Measurements from ENCODE around the gene ACOT6. TPM values are rescaled to one million over a fixed set of nuclear protein-coding genes. Genes with fewer than 3 reads are reported as not detected.

Gene ACOT6
- total and polyA plus RNA-seq, 2 donors from 2014 or later = 1.4 TPM; not detected in 1

DNA sequence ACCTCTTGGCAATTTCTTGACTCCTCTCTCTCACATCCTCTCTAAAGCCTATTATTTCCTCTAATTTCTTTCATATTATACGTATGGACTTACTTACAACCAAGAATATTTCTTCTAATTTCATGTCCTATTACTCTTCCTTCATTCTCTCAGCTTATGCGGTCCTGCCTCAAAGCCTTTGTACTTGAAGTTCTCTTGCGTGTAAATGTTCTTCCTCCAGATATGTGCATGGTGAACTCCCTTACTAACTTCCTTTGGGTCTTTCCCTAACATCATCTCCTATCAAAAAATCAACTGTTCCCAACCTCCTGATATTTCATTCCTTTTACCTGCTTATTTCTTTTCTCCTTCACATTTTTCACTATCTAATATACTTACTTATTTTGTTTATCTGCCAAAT lies 55.5 kb downstream of the ACOT6 start:
- intact Hi-C loops (cut with DNase I) = no loop called here
- FAIRE-seq = no peak

More for the DNA sequence above, 55.5 kb downstream of the ACOT6 start:
- peaks cover 0 to 3% (median 0%) of the 10 kb centered on the region in 3 donors for H3K36me3 ChIP-seq (ENCODE audit: control insufficient read depth in 2 of 3, insufficient read depth in 3 of 3, low read length in 3 of 3)
- DNase-seq = no peak
- H3K27me3 ChIP-seq (ENCODE audit: control insufficient read depth, insufficient read depth, low read length) = no peaks in the 10 kb centered on the region
- no peaks in the 10 kb centered on the region for H3K4me1 ChIP-seq (ENCODE audit: control insufficient read depth in 2 of 3, insufficient read depth in 2 of 3, low read depth in 1 of 3, low read length in 3 of 3)
- TF ChIP-seq, protein P1, sequence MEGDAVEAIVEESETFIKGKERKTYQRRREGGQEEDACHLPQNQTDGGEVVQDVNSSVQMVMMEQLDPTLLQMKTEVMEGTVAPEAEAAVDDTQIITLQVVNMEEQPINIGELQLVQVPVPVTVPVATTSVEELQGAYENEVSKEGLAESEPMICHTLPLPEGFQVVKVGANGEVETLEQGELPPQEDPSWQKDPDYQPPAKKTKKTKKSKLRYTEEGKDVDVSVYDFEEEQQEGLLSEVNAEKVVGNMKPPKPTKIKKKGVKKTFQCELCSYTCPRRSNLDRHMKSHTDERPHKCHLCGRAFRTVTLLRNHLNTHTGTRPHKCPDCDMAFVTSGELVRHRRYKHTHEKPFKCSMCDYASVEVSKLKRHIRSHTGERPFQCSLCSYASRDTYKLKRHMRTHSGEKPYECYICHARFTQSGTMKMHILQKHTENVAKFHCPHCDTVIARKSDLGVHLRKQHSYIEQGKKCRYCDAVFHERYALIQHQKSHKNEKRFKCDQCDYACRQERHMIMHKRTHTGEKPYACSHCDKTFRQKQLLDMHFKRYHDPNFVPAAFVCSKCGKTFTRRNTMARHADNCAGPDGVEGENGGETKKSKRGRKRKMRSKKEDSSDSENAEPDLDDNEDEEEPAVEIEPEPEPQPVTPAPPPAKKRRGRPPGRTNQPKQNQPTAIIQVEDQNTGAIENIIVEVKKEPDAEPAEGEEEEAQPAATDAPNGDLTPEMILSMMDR (IDR thresholded peaks at IDR 0.05; ENCODE audit: borderline replicate concordance, extremely low read depth, insufficient read depth) = no peak
- no peak overlapping the region for H3K27ac ChIP-seq (ENCODE audit: low read depth in 2 of 2, low read length in 2 of 2)
- no peak overlapping the region for H3K4me3 ChIP-seq (ENCODE audit: low read length in 3 of 3)
- no peaks in the 10 kb centered on the region for H3K9me3 ChIP-seq (ENCODE audit: control insufficient read depth in 2 of 3, insufficient read depth in 1 of 3, low read length in 3 of 3)
- H3K9ac ChIP-seq (ENCODE audit: low read length in 3 of 3) = no peak overlapping the region

Other genes starting within 250 kb of the ACOT6 start
- 104 TPM for gene NUMB, start 154.0 kb upstream of the ACOT6 start, total RNA-seq
- 42.4 TPM for gene NUMB, start 154.0 kb upstream of the ACOT6 start, polyA plus RNA-seq (ENCODE audit: insufficient read depth, low read depth, low replicate concordance)
- 12.4 TPM for gene RIOX1, start 121.6 kb upstream of the ACOT6 start, total RNA-seq
- gene RIOX1, start 121.6 kb upstream of the ACOT6 start, polyA plus RNA-seq (ENCODE audit: insufficient read depth, low read depth, low replicate concordance) = 7.7 TPM
- 10.9 TPM for gene ACOT1, start 75.4 kb upstream of the ACOT6 start, total RNA-seq
- 43.0 TPM for gene ACOT1, start 75.4 kb upstream of the ACOT6 start, polyA plus RNA-seq (ENCODE audit: insufficient read depth, low read depth, low replicate concordance)
- 0.85 TPM for gene HEATR4, start 53.6 kb upstream of the ACOT6 start, total RNA-seq
- gene HEATR4, start 53.6 kb upstream of the ACOT6 start, polyA plus RNA-seq (ENCODE audit: insufficient read depth, low read depth, low replicate concordance) = 0.86 TPM
- 29.4 TPM for gene ACOT2, start 43.3 kb upstream of the ACOT6 start, total RNA-seq
- 128 TPM for gene ACOT2, start 43.3 kb upstream of the ACOT6 start, polyA plus RNA-seq (ENCODE audit: insufficient read depth, low read depth, low replicate concordance)
- 3.1 TPM for gene ACOT4, start 20.6 kb upstream of the ACOT6 start, total RNA-seq
- gene ACOT4, start 20.6 kb upstream of the ACOT6 start, polyA plus RNA-seq (ENCODE audit: insufficient read depth, low read depth, low replicate concordance) = 10.6 TPM
- gene DNAL1, start 32.5 kb downstream of the ACOT6 start, total RNA-seq = 32.3 TPM
- 9.3 TPM for gene DNAL1, start 32.5 kb downstream of the ACOT6 start, polyA plus RNA-seq (ENCODE audit: insufficient read depth, low read depth, low replicate concordance)
- 53.1 TPM for gene PNMA1, start 101.9 kb downstream of the ACOT6 start, total RNA-seq
- gene PNMA1, start 101.9 kb downstream of the ACOT6 start, polyA plus RNA-seq (ENCODE audit: insufficient read depth, low read depth, low replicate concordance) = 34.6 TPM
- 20.5 TPM for gene PTGR2, start 239.3 kb downstream of the ACOT6 start, total RNA-seq
- gene PTGR2, start 239.3 kb downstream of the ACOT6 start, polyA plus RNA-seq (ENCODE audit: insufficient read depth, low read depth, low replicate concordance) = 24.4 TPM